ENCODE measurements around the gene EMCN.

DNA sequence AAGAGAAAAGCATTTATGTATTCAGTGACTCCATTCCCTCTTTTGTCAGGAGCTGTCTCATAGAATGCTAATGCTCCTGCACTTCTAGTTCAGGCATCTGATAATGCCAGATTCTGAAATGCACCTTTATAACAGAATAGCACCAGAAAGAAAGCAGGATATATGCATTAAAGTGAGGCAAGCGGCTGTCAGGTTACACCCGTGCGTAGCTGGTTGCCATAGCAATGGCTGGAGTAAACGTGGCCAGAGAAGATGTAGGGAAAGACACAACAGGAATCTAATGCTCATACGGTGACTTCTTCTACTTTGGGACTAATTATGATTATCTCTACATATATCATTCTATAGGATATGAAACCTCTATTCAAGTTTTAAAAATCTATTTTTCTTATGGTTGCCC is 5.9 kb downstream of the EMCN start:
- TF ChIP-seq POLR2AphosphoS5 (IDR thresholded peaks at IDR 0.05; ENCODE audit: low read depth, low read length) (no peak), POLR2A (IDR thresholded peaks at IDR 0.05; ENCODE audit: low read depth, low read length) (no peak), POU2F2 (IDR thresholded peaks at IDR 0.05; ENCODE audit: low read depth, low read length) (no peak), SPI1 (IDR thresholded peaks at IDR 0.05; ENCODE audit: low read depth, low read length) (no peak), TAF1 (IDR thresholded peaks at IDR 0.05; ENCODE audit: low read depth, low read length) (no peak)
